Prostate gland (tissue), 2 donors: ENCODE measurements around the gene PIAS1. TPM values are rescaled to one million over a fixed set of nuclear protein-coding genes. Genes with fewer than 3 reads are reported as not detected.

ENCODE experiments used
- DNase-seq: peaks from one replicate; pipeline ENCODE4 v3.0.0-alpha.2; 2019; ENCODE audit warnings: low spot score
- H3K27ac ChIP-seq, 2 donors: fragments of 200-600 bp; sonication (generic); 2 replicates each; pipeline ENCODE4 v1.5.1; 2017 to 2019
- H3K27me3 ChIP-seq: fragments of 200-600 bp; sonication (generic); replicated peaks from 2 replicates; pipeline ENCODE4 v1.5.1; 2019; ENCODE audit not compliant: insufficient read depth
- H3K36me3 ChIP-seq, 2 donors: fragments of 200-600 bp; sonication (generic); 1 replicate in 1 of 2; 2 replicates in 1 of 2; pipeline versions ENCODE4 v1.5.1 to v1.8.1; 2017 to 2019
- H3K4me1 ChIP-seq: fragments of 200-600 bp; sonication (generic); replicated peaks from 2 replicates; pipeline ENCODE4 v1.5.1; 2019
- H3K4me3 ChIP-seq, 2 donors: fragments of 200-600 bp; sonication (generic); 2 replicates each; pipeline ENCODE4 v1.5.1; 2017 to 2019
- H3K9me3 ChIP-seq: fragments of 200-600 bp; sonication (generic); 2 replicates; pipeline ENCODE4 v1.5.1; 2017
- POLR2A ChIP-seq: fragments of 450-650 bp; IDR thresholded peaks from one replicate; pipeline ENCODE4 v1.6.1; 2016; ENCODE audit warnings: antibody characterized with exemption, mild to moderate bottlenecking
- POLR2AphosphoS5 ChIP-seq: sonication (generic); formaldehyde crosslinking; IDR thresholded peaks from one replicate; pipeline ENCODE4 v1.6.1; 2017; ENCODE audit warnings: antibody characterized with exemption
- WGBS: methylation state at CpG from one replicate; pipeline ENCODE4 v1.1.5; 2018; 5-methylcytosine and 5-hydroxymethylcytosine counted together
- intact Hi-C: fragments of 100-400 bp; cut with DNase I; formaldehyde crosslinking; loops from one replicate; pipeline ENCODE4 v1.14.2; 2022
- total RNA-seq, 2 donors: library from RNA; depleted of rRNA; stranded (reverse); fragments of >200 nt; gene quantifications; one replicate each; pipeline ENCODE4 v1.1.0, GENCODE V29; 2016
- TF ChIP-seq, protein P1 (sequence below), 4 experiments: fragments of 200-600 bp in 2 of 4; fragments of 450-650 bp in 2 of 4; sonication (generic) in 2 of 4; IDR thresholded peaks; 1 replicate in 3 of 4; 2 replicates in 1 of 4; pipeline ENCODE4 v1.5.1; 2016 to 2019; ENCODE audit warnings: antibody characterized with exemption in 4 of 4, mild to moderate bottlenecking in 2 of 4, moderate library complexity in 2 of 4

PIAS1 gene
- total RNA-seq, 2 donors from 2014 or later = 40.9 to 58.4 TPM

DNA sequence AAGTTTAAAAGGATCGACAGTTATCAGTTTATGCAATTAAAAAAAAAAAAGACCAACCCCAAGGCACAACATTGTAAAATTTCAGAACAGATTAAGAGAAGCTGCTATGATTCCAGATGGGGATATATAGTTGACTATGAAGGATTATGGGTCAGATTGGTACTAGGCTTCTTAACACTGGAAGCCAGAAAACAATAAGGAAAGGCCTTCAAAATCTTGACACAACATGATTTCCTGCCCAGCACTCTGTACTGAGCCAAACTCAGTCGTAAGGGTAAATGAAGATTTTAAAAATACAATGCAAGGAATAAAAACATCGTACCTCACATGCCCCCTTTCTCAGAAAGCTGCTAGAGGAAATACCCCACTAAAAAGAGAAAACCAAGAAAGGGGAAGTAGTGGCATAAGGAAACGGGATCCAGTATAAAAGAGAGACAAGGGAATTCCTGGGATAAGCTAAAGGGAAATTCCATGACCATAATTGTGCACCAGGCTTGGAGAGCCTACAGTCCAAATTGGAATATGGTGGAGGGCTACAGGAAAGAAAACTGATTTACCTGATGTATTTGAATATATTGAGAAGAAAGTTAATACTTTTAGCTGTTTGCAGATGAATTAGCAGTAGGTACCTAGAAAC is 27.9 kb downstream of the PIAS1 start:
- WGBS = 56% methylated on average over 4 of the region's 4 CpGs
- no peaks in the 10 kb centered on the region for H3K27me3 ChIP-seq
- no peak overlapping the region for H3K27ac ChIP-seq
- H3K36me3 ChIP-seq = no peaks in the 10 kb centered on the region
- no peak overlapping the region for H3K4me3 ChIP-seq
- no peak for TF ChIP-seq POLR2A
- TF ChIP-seq, protein P1, sequence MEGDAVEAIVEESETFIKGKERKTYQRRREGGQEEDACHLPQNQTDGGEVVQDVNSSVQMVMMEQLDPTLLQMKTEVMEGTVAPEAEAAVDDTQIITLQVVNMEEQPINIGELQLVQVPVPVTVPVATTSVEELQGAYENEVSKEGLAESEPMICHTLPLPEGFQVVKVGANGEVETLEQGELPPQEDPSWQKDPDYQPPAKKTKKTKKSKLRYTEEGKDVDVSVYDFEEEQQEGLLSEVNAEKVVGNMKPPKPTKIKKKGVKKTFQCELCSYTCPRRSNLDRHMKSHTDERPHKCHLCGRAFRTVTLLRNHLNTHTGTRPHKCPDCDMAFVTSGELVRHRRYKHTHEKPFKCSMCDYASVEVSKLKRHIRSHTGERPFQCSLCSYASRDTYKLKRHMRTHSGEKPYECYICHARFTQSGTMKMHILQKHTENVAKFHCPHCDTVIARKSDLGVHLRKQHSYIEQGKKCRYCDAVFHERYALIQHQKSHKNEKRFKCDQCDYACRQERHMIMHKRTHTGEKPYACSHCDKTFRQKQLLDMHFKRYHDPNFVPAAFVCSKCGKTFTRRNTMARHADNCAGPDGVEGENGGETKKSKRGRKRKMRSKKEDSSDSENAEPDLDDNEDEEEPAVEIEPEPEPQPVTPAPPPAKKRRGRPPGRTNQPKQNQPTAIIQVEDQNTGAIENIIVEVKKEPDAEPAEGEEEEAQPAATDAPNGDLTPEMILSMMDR (IDR thresholded peaks at IDR 0.05) = no peak
- no peak for TF ChIP-seq POLR2AphosphoS5
- no peak for DNase-seq
- intact Hi-C loops = no loop called here
- no peaks in the 10 kb centered on the region for H3K9me3 ChIP-seq
- H3K4me1 ChIP-seq = no peaks in the 10 kb centered on the region

- TF ChIP-seq POLR2AphosphoS5 (no peak), POLR2A (no peak)
- TF ChIP-seq, protein P1 (IDR thresholded peaks at IDR 0.05) = no peak
- Histone ChIP-seq H3K4me1 (no peaks in the 10 kb centered on the region), H3K4me3 (no peak overlapping the region), H3K27ac (no peak overlapping the region), H3K36me3 (no peaks in the 10 kb centered on the region), H3K27me3 (no peaks in the 10 kb centered on the region), H3K9me3 (no peaks in the 10 kb centered on the region)
- WGBS = 58% methylated on average over 3 of the region's 3 CpGs
- DNase-seq = no peak
- intact Hi-C loops = no loop called here
These were observed 28.6 kb downstream of the PIAS1 start for GRCh38 chr15:68082735-68083134.

- peaks cover 3% of the 10 kb centered on the region for H3K4me1 ChIP-seq
- no peaks in the 10 kb centered on the region for H3K9me3 ChIP-seq
- H3K4me3 ChIP-seq = no peak overlapping the region
- no peaks in the 10 kb centered on the region for H3K27me3 ChIP-seq
- H3K27ac ChIP-seq = no peak overlapping the region
- DNase-seq = no peak
- intact Hi-C loops = no loop called here
- 55% methylated on average over 4 of the region's 4 CpGs for WGBS
- TF ChIP-seq, protein P1 (IDR thresholded peaks at IDR 0.05) = no peak
- TF ChIP-seq POLR2A (no peak), POLR2AphosphoS5 (no peak)
- H3K36me3 ChIP-seq = no peaks in the 10 kb centered on the region
These were observed 29.3 kb downstream of the PIAS1 start for GRCh38 chr15:68083463-68083862.

GRCh38 chr15:68085052-68085451 is 30.9 kb downstream of the PIAS1 start:
- intact Hi-C loops = no loop called here
- Histone ChIP-seq H3K27ac (no peak overlapping the region), H3K4me3 (no peak overlapping the region), H3K9me3 (no peaks in the 10 kb centered on the region), H3K27me3 (no peaks in the 10 kb centered on the region), H3K4me1 (peaks cover 3% of the 10 kb centered on the region), H3K36me3 (no peaks in the 10 kb centered on the region)
- 100% methylated on average over 1 of the region's 1 CpG for WGBS
- DNase-seq = no peak
- TF ChIP-seq POLR2AphosphoS5 (no peak), POLR2A (no peak)
- TF ChIP-seq, protein P1 (IDR thresholded peaks at IDR 0.05) = no peak

DNA sequence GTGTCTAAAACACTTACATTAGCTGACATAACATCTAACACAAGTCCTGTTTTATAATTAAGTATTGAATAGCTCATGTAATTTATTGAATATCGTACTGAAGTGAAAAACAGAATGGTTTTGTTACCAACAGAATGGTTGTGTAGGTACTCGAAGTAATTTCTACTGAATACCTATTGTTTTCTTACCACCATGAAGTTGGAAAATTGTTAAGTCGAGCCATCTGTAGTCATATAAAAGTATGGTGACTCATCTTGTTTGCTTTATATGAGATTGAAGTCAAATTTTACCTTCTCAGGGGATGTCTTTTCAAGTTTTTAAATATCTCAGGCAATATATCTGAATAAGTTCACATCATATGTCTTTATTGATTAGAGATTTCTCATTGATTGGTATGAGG is 37.6 kb downstream of the PIAS1 start:
- 81% methylated on average over 3 of the region's 3 CpGs for WGBS
- no peak for DNase-seq
- peaks cover 3% of the 10 kb centered on the region for H3K4me1 ChIP-seq
- no peak for TF ChIP-seq POLR2AphosphoS5
- TF ChIP-seq, protein P1 (IDR thresholded peaks at IDR 0.05) = no peak
- TF ChIP-seq POLR2A = no peak
- H3K4me3 ChIP-seq = no peak overlapping the region
- intact Hi-C loops = no loop called here
- H3K36me3 ChIP-seq = no peaks in the 10 kb centered on the region
- H3K27ac ChIP-seq = no peak overlapping the region
- H3K27me3 ChIP-seq = no peaks in the 10 kb centered on the region
- H3K9me3 ChIP-seq = no peaks in the 10 kb centered on the region
